Omental fat pad (tissue), 4 donors: ENCODE measurements around the gene KCNQ1OT1. TPM values are rescaled to one million over a fixed set of nuclear protein-coding genes. Genes with fewer than 3 reads are reported as not detected.

Experiments
- ATAC-seq: fragments of 150-250 bp; one replicate; pipeline ENCODE4 v1.9.1; 2016; ENCODE audit warnings: mild to moderate bottlenecking, moderate library complexity; ENCODE audit not compliant: low FRiP score
- DNase-seq: peaks from one replicate; pipeline ENCODE4 v3.0.0-alpha.2; 2019; ENCODE audit warnings: low spot score
- total RNA-seq, 4 donors: library from RNA; depleted of rRNA; stranded (reverse); fragments of >200 nt; gene quantifications; one replicate each; pipeline ENCODE4 v1.1.0, GENCODE V29; 2016
- TF ChIP-seq, protein P1 (sequence below), 3 donors: fragments of 450-650 bp; IDR thresholded peaks; one replicate each; pipeline ENCODE4 v1.5.1; 2016 to 2017; ENCODE audit warnings: antibody characterized with exemption in 3 of 3, mild to moderate bottlenecking in 3 of 3, moderate library complexity in 2 of 3

KCNQ1OT1 gene
- total RNA-seq, 4 donors from 2014 or later: 3.4 to 9.7 (median 6.2) TPM

GRCh38 chr11:2713661-2714462 is 14.1 kb upstream of the KCNQ1OT1 start:
- ATAC-seq (no peak), DNase-seq (no peak)
- TF ChIP-seq, protein P1, sequence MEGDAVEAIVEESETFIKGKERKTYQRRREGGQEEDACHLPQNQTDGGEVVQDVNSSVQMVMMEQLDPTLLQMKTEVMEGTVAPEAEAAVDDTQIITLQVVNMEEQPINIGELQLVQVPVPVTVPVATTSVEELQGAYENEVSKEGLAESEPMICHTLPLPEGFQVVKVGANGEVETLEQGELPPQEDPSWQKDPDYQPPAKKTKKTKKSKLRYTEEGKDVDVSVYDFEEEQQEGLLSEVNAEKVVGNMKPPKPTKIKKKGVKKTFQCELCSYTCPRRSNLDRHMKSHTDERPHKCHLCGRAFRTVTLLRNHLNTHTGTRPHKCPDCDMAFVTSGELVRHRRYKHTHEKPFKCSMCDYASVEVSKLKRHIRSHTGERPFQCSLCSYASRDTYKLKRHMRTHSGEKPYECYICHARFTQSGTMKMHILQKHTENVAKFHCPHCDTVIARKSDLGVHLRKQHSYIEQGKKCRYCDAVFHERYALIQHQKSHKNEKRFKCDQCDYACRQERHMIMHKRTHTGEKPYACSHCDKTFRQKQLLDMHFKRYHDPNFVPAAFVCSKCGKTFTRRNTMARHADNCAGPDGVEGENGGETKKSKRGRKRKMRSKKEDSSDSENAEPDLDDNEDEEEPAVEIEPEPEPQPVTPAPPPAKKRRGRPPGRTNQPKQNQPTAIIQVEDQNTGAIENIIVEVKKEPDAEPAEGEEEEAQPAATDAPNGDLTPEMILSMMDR (IDR thresholded peaks at IDR 0.05): no peak

GRCh38 chr11:2713094-2713493 is 13.3 kb upstream of the KCNQ1OT1 start:
- DNase-seq (no peak), ATAC-seq (no peak)
- TF ChIP-seq, protein P1 (IDR thresholded peaks at IDR 0.05): no peak

- no peak for DNase-seq
- TF ChIP-seq, protein P1 (IDR thresholded peaks at IDR 0.05): no peak
Measured at GRCh38 chr11:2711161-2711560, 11.4 kb upstream of the KCNQ1OT1 start.

DNA sequence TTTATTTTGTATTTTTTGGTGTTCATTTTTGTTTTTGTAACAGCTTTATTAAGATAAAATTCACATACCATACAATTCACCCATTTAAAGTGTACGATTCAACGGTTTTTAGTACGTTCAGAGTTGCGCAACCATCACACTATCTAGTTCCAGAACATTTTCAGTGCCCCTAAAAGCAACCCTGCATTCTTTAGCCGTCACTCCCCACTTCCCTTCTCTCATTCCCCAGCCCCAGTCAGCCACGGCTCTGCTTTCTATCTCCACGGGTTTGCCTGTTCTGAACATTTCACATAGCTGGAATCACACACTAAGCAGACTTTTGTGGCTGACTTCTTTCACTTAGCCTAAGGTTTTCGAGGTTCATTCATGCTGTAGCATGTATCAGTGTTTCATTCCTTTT is 9.6 kb upstream of the KCNQ1OT1 start:
- peak; percentile 72 for ATAC-seq
- TF ChIP-seq, protein P1 (IDR thresholded peaks at IDR 0.05): no peak
- DNase-seq: no peak

More at GRCh38 chr11:2711161-2711560, 11.4 kb upstream of the KCNQ1OT1 start:
- ATAC-seq: no peak

GRCh38 chr11:2708757-2709281 is 9.0 kb upstream of the KCNQ1OT1 start:
- TF ChIP-seq, protein P1 (IDR thresholded peaks at IDR 0.05): no peak
- peak; percentile 68 for ATAC-seq
- DNase-seq: no peak

DNA sequence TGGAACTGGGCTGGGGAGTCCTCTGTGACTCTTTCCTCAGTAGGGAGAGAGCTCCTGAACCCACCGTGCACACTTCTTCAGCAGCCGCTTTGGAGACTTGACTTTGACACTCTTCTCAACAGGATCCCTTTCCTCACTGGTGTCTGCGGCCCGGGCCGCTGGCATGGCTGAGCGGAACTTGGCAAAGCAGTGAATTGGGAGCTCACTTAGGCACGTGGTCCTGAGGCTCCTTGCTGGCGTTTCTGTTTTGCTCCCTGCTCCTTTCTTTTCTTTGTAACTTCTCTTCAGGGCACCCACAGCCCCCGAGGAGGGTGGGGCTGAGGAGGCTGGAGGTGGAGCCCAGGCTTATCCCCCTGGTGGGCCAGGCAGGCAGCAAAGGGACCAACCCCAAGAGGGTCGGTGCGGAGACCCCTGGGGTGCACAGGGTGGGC is 8.4 kb upstream of the KCNQ1OT1 start:
- DNase-seq (no peak), ATAC-seq (peak; percentile 22)
- TF ChIP-seq, protein P1 (IDR thresholded peaks at IDR 0.05): no peak

DNA sequence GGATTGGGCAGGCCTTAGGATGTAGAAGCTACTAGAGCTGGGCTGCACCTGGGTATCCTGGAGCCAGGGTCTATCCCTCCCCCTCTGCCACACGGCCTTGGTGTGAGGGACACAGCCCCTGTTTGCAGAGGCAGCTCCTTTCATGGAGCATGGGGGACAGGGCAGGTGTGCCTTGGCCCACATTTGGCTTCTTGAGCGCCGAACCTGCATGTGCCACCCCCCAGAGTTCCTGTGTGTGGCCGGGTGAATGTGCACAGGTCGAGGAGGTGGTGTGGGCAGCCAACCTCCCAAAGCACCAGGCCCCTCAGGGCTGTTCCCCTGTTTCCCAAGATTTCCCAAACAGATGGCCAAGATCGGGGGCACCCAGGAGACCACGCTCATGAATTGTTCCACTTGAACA is 7.9 kb upstream of the KCNQ1OT1 start:
- no peak for ATAC-seq
- TF ChIP-seq, protein P1 (IDR thresholded peaks at IDR 0.05): no peak
- no peak for DNase-seq
